Measurements from ENCODE around the gene SPACA9. TPM values are rescaled to one million over a fixed set of nuclear protein-coding genes. Genes with fewer than 3 reads are reported as not detected.

SPACA9 gene
- total RNA-seq, 1 donor from 2014 or later, result 5.0 TPM

DNA sequence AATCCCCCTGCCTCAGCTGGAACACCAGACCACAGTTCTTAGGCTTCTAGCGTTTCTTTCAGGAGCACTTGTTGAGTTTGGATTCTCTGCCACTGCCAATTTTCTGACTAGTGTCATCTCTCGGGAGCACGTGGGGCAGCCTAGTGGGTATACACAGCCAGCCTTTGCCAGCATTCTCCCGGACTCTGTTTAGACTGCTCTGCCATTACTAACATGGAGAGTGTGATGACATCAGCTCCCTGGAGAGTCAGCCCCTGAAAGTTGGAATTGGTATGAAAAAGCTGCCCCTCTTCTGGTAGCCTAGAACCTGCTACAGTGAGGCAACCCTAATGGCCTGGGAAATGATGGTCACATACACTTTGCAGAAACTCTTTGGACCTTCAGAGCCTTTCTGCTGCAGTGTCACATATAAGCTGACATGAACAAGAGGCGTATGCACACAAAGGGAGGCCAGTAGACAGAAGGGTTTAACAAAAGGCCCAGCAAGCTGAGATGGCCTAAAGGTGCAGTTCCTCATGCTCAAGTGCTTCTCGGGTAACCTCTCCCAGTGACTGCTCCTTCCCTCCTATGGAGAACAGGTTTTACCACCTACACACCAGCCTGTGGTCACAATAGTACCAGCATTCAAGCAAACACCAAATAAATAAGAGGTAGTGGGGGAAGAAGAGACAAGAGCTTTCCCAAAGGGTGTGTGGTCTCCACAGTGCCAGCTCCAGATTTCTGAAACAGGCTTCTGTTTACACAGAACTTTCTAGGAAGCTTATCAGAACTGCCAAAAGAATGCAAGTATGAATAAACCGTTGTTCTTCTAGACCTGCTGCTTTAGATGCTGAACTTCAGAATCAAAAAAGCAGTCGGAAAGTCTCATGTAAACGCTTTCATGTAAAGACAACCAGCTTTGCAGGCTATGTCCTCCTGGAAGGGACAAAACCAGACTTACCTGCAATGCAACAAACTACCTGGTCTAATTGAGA, 16.5 kb downstream of the SPACA9 start:
- TF ChIP-seq, protein P1, sequence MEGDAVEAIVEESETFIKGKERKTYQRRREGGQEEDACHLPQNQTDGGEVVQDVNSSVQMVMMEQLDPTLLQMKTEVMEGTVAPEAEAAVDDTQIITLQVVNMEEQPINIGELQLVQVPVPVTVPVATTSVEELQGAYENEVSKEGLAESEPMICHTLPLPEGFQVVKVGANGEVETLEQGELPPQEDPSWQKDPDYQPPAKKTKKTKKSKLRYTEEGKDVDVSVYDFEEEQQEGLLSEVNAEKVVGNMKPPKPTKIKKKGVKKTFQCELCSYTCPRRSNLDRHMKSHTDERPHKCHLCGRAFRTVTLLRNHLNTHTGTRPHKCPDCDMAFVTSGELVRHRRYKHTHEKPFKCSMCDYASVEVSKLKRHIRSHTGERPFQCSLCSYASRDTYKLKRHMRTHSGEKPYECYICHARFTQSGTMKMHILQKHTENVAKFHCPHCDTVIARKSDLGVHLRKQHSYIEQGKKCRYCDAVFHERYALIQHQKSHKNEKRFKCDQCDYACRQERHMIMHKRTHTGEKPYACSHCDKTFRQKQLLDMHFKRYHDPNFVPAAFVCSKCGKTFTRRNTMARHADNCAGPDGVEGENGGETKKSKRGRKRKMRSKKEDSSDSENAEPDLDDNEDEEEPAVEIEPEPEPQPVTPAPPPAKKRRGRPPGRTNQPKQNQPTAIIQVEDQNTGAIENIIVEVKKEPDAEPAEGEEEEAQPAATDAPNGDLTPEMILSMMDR (IDR thresholded peaks at IDR 0.05; ENCODE audit: partially characterized antibody, unreplicated experiment), result no peak
- no peak for DNase-seq
- Mint-ChIP-seq H3K4me1 (ENCODE audit: low read depth, unreplicated experiment) (peaks cover 15% of the 10 kb centered on the region), H3K27ac (ENCODE audit: unreplicated experiment) (no peak overlapping the region), H3K36me3 (ENCODE audit: unreplicated experiment) (peaks cover 9% of the 10 kb centered on the region), H3K9me3 (ENCODE audit: unreplicated experiment) (peaks cover 3% of the 10 kb centered on the region), H3K4me3 (ENCODE audit: unreplicated experiment) (no peak overlapping the region), H3K27me3 (ENCODE audit: unreplicated experiment) (no peaks in the 10 kb centered on the region)

DNA sequence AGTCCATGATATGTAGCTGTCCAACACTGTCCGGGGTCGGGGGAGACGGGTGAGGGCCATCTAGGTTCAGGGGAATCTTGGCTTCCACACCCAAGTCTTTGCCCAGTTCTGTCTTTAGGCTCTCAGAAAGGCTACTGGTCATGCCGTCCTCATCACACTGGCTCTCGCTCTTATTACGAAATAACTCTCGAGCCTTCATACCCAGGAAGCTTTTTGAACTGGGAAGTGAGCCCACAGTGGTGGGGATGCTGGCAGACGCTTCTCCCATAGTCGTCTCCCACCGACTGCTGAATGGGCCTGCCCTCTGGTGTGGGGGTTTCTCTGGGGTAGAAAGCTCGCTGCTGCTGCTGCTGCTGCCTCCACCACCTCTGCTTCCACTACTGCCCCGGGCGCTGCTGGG, 17.6 kb downstream of the SPACA9 start:
- no peak overlapping the region for H3K4me3 Mint-ChIP-seq (ENCODE audit: unreplicated experiment)
- DNase-seq, result no peak
- H3K4me1 Mint-ChIP-seq (ENCODE audit: low read depth, unreplicated experiment), result peaks cover 15% of the 10 kb centered on the region
- no peaks in the 10 kb centered on the region for H3K27me3 Mint-ChIP-seq (ENCODE audit: unreplicated experiment)
- H3K36me3 Mint-ChIP-seq (ENCODE audit: unreplicated experiment), result peaks cover 9% of the 10 kb centered on the region
- TF ChIP-seq, protein P1 (IDR thresholded peaks at IDR 0.05; ENCODE audit: partially characterized antibody, unreplicated experiment), result no peak
- H3K27ac Mint-ChIP-seq (ENCODE audit: unreplicated experiment), result no peak overlapping the region
- peaks cover 3% of the 10 kb centered on the region for H3K9me3 Mint-ChIP-seq (ENCODE audit: unreplicated experiment)

DNA sequence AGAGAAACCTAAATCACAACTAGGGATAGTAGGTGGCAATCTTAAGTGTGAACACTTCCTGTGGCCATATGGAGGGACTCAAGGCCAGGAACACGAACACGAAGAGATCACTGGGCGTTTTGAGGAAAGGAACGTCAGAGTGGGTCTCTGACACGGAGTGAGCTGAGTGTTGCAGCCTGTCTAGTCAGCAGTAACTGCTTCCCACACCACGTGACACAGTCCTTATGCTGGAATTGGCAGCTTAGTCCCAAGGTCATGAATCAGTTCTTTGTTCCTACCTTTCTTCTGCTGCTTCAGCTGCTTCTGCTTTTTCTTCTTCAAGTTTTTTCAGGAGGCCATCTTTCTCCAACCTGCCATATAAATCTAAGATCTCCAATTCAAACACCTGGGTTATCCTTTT, 18.2 kb downstream of the SPACA9 start:
- Mint-ChIP-seq H3K27ac (ENCODE audit: unreplicated experiment) (no peak overlapping the region), H3K4me3 (ENCODE audit: unreplicated experiment) (no peak overlapping the region), H3K27me3 (ENCODE audit: unreplicated experiment) (no peaks in the 10 kb centered on the region), H3K9me3 (ENCODE audit: unreplicated experiment) (peaks cover 3% of the 10 kb centered on the region), H3K4me1 (ENCODE audit: low read depth, unreplicated experiment) (peaks cover 15% of the 10 kb centered on the region), H3K36me3 (ENCODE audit: unreplicated experiment) (peaks cover 9% of the 10 kb centered on the region)
- TF ChIP-seq, protein P1 (IDR thresholded peaks at IDR 0.05; ENCODE audit: partially characterized antibody, unreplicated experiment), result no peak
- no peak for DNase-seq

DNA sequence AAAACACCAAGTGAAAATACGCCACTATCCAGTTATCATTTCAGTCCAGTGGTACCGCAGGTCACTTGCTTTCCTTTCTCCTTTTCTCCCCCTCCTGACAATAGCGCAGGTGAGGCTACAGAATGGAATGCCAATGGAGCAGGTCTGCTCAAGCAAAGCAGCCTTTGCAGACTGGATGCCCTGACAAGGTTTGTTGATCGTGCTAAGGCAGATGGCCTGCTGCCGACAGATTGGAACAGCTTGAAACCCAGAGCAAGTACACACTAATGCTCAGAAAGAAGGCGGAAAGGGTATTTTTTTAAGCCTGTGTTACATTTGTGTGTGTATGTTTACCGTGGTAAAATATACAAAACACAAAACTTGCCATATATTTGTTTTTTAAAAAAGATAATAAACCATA, 19.4 kb downstream of the SPACA9 start:
- DNase-seq, result peak; percentile 44
- Mint-ChIP-seq H3K36me3 (ENCODE audit: unreplicated experiment) (no peaks in the 10 kb centered on the region), H3K9me3 (ENCODE audit: unreplicated experiment) (peaks cover 3% of the 10 kb centered on the region), H3K4me3 (ENCODE audit: unreplicated experiment) (peak overlapping the region; percentile 63), H3K4me1 (ENCODE audit: low read depth, unreplicated experiment) (peaks cover 15% of the 10 kb centered on the region), H3K27me3 (ENCODE audit: unreplicated experiment) (no peaks in the 10 kb centered on the region), H3K27ac (ENCODE audit: unreplicated experiment) (peak overlapping the region; percentile 53)
- TF ChIP-seq, protein P1 (IDR thresholded peaks at IDR 0.05; ENCODE audit: partially characterized antibody, unreplicated experiment), result no peak

All from glutamatergic neuron (in vitro differentiated cells).